HL-60 (cell line): Measurements from ENCODE around the gene TMEM19.

Experiments
- CTCF ChIP-seq: IDR thresholded peaks from one replicate; pipeline ENCODE4 v1.5.1; 2011; ENCODE audit warnings: low read length, control low read depth, inconsistent platforms; ENCODE audit not compliant: insufficient read depth
- GABPA ChIP-seq: IDR thresholded peaks from 2 replicates; pipeline ENCODE4 v1.6.1; 2012; ENCODE audit warnings: low read depth
- POLR2AphosphoS5 ChIP-seq: IDR thresholded peaks from 2 replicates; pipeline ENCODE4 v1.6.1; 2012; ENCODE audit warnings: low read depth
- TF ChIP-seq, protein P1 (sequence below): IDR thresholded peaks from 2 replicates; pipeline ENCODE4 v1.6.1; 2012; ENCODE audit warnings: low read depth; ENCODE audit not compliant: insufficient replicate concordance

- TF ChIP-seq GABPA: no peak
- no peak for TF ChIP-seq CTCF
- TF ChIP-seq, protein P1, sequence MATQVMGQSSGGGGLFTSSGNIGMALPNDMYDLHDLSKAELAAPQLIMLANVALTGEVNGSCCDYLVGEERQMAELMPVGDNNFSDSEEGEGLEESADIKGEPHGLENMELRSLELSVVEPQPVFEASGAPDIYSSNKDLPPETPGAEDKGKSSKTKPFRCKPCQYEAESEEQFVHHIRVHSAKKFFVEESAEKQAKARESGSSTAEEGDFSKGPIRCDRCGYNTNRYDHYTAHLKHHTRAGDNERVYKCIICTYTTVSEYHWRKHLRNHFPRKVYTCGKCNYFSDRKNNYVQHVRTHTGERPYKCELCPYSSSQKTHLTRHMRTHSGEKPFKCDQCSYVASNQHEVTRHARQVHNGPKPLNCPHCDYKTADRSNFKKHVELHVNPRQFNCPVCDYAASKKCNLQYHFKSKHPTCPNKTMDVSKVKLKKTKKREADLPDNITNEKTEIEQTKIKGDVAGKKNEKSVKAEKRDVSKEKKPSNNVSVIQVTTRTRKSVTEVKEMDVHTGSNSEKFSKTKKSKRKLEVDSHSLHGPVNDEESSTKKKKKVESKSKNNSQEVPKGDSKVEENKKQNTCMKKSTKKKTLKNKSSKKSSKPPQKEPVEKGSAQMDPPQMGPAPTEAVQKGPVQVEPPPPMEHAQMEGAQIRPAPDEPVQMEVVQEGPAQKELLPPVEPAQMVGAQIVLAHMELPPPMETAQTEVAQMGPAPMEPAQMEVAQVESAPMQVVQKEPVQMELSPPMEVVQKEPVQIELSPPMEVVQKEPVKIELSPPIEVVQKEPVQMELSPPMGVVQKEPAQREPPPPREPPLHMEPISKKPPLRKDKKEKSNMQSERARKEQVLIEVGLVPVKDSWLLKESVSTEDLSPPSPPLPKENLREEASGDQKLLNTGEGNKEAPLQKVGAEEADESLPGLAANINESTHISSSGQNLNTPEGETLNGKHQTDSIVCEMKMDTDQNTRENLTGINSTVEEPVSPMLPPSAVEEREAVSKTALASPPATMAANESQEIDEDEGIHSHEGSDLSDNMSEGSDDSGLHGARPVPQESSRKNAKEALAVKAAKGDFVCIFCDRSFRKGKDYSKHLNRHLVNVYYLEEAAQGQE: no peak
- no peak for TF ChIP-seq POLR2AphosphoS5
These were observed 9.9 kb downstream of the TMEM19 start for GRCh38 chr12:71695782-71696181.
